NCI-H1048 (cell line): ENCODE measurements around the gene WRNIP1.
"Not testable (repeated sequence)": the region's sequence is repeated elsewhere in the genome, so short reads cannot be mapped to it uniquely, and the experiment has no call there.

Experiments used
- DNase-seq: peaks from one replicate; lab custom pipeline; 2025; lab: John Stamatoyannopoulos, UW

WRNIP1 gene

DNA sequence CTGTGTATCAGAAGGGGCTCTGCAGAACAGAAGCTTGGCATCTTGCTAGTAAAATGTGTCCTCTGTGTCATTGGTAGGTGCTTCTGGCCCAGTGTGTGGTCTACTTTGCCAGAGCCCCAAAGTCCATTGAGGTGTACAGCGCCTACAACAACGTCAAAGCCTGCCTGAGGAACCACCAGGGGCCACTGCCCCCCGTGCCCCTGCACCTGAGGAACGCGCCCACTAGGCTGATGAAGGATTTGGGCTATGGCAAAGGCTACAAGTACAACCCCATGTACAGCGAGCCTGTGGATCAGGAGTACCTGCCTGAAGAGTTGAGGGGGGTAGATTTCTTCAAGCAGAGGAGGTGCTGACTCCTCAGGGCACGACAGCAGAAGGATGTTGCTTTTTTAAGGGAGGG lies 19.7 kb downstream of the WRNIP1 start:
- no peak for DNase-seq

DNA sequence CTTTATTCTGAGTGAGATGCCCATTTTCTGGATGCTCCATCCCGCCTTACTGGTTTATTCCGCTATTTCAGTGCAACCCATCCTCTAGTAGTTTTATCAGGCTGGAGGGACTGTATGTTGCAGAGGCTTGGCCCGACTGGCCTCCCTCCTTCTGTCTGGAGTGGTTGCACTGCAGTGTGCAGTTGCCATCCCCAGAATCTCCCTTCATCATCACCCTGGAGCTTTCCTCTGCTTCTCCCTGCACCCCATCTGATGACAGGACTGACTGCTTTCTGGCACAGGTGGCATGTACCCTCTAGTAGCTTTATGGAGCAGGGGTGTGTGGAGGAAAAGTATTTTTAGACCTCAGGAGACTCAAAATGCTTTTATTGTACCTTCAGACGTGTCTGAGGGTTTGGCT lies 21.1 kb downstream of the WRNIP1 start:
- no peak for DNase-seq

DNA sequence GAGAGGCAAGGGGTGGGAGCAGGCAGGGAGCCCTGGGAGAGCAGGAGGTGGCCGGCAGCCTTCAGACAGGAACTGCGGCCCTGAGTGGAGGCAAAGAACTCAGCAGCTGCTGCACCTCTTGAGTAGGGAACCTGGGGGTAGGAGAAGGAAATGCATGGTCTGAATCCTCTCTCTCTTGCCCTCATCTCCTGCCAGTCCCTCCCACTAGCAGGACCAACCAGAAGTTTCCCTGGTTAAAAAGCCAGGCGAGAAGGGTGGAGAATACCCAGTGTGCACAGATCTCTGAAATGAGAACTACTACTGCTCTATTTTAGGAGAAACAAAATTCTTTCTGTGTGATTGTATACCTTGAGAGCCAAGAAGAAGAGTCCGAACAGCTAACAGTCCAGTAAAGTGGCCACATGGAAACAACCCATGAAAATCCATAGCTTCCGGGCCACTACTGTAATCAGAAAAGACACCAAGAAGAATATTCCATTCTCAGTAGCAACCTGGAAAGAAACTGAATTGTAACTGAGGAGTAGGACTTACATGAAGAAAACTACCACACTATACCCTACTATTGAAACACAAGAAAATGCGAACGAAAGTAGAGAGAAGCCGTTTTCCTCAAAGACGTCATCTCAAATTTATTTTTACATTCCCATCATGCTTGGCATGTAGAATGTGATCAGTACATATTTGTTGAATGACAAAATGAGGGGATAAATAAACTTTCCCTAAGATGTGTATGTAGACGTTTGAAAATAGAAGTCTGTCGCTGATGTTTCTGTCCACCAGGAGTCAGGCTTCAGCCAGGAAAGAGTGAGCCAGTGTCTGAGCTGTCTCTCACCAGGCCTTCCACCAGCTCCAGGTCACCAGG lies 25.6 kb downstream of the WRNIP1 start:
- DNase-seq, result no peak

DNA sequence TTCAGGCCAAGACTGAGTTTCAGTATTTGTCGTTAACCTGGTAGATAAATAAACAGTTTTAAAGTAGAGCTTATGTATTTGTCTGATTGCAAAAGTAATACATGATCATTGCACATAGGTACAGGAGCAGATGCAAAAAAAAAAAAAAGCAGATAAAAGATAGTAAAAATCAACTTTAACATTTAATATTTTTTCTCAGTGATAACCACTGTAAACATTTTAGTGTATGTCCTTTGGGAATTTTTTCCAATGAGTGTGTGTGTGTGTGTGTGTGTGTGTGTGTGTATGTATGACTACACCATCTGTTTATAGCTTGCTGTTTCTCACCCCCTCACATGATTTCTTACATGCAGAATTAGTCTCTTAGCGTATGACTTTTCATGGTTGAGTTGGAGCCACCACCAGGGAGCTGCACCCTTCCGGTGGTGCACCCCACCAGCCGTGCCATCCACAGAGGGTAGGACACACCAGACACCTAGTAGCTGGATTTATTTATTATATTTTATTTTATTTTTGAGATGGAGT lies 26.3 kb downstream of the WRNIP1 start:
- DNase-seq, result no peak

DNA sequence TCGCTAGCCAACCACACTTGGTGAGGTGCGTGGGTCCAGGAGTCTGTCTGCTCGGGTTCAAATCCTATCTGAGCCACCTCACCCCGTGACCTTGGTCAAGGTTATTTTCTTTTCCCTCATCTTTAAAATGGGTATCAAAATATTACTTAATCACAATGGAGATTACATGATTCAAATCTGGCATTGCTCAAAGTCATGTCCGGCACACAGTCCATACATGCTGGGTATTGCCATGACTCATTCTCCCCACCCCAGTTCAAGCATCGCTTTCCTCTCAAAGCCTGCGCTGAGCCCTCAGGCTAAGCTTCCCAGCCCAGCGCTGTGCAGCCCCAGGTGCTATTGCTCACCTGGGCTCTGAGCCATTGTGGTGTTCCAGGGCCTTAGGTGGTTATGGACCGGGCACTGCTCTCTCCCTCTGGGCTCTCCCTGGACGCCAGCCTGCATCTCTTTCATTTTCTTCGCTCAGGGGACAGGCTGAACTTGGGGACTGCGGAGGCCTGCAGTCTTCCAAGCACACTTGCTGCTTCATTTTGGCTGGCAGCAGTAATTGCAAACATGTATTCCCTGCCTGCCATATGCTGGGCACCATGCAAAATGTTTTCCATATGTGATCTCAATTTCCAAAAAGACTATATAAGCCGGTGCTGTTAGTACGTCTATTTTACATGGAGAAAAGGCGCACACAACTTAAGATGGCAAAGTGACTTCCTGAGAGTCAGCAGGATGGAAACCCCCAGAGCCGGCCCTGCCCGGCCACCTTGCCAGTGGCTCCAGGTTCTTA lies 27.3 kb downstream of the WRNIP1 start:
- DNase-seq, result no peak

DNA sequence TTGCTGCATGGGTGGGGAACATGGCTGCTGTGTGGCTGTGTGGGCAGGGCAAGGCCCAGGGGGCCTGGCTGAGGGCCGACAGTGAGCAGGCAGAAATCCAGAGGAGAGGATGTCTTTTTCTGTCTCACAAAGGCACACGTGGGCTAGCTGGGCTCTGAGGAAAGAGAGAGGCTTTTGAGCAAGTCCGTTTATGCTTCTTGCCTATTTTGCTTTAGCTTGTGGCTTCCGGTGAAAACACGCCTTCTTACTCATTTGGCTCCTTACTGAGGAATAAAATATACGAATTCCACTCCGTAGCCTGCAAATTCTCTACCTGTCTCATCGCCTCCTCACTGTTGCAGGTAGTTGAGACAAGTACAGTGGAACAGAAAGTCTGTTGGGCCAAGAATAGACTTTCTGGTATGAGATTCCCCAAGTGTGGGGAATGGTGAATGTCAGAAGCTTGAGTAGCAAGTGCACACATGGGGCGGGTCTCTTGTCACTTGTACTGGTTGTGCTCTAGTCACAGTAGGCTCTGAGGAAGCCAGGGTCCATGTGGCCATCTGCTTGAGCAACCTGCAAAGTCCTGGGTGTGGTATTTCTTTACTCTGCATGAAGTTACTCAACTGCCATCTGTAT lies 28.4 kb downstream of the WRNIP1 start:
- no peak for DNase-seq

DNA sequence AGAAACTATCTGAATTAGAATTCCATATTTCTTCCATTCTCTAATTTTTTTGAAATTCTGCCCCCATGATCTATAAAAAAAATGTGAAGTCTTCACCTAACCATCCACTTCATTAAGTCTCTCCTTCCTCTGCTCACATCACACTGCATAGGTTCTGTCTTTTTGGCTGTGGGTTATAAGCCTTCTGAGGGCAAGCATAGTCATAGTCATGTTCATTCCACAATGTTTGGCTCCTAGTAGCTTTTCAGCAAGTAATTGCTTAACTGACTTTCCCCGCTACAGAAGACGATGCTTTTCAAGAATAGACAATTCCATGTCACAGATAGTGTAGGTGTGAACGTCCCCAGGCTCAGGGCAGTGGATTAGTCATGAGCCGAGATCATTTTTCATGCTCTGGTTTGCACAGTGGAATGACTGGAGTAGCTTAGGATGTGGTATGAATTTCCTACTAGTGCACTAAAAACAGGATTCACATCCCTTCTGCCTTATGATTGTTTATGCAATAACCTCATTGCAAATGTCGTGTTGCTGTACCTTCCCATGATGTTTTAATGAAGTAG lies 29.1 kb downstream of the WRNIP1 start:
- DNase-seq, result no peak

DNA sequence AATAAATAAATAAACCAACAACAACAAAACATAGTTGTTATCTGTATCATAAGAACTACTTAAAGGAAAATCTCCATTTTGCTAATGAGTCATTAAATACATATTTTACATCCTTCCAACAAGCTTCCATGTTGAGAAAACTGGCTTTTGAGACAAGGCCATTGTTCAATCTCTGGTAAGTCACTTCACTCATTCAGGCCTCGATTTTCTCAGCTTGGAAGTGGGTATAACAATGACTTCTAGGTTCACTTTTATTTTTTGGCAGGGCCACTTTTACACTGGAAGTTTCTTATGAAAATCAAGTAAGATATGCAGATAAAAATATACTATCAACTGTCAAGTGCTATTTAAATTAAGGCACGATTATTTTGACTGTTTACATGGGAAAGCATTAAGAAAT lies 30.0 kb downstream of the WRNIP1 start:
- DNase-seq, result no peak

DNA sequence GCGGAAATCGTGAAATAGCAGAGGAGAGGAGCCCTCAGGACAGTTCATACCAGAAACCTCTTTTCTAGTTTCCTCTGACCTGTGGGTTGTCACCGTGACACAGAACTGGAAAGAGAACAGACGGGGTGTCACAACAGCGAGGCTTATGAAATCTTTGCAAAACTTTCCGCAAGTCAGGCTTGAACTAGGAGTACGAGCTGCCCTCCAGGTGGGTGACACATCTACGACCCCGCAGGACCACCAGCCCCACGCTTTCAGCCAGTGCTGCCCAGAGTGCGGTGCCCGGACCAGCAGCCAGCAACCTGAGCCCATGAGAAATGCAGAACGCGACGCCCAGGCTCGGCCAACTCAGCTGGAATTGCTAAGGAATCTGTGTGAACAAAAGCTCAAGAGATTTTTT lies 30.8 kb downstream of the WRNIP1 start:
- no peak for DNase-seq

DNA sequence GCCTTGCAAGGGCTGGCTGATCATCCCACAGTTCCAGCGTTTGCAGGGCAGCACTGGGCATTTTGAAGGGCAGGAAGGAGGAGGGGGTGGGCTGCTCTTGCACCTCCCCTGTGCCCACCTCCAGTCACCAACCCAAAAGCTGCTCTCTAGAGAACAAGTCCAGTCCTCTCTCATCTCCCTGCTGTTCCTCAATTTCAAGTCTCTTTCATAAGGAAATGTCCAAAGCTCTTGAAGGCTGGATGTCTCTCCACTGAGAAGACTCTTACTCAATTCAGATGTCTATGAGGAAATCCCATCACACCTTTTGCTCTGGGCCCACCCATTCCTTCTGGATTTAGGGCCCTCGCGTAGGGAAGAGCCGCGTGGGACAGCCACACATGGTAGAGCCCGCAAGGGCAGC lies 31.7 kb downstream of the WRNIP1 start:
- DNase-seq, result no peak

DNA sequence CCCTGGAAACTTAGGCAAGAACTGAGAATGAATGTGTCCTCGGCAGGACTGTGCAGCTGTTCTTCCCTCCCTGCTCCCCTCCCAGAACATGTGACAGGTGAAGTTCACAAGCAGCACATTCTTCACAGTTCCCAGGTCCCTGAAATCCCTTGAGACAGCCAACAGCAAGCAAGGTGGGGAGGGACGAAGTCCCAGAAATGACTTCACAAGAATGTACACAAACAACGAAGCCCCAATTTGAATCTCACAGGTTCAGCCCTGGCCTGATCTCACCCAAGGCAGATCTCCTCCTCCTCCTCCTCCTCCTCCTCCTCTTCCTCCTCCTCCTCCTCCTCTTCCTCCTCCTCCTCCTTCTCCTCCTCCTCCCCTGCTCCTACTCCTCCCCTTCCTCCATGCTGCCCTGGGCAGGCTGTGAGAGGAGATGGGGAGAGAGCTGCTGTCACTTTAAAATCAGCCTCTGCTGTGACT lies 32.4 kb downstream of the WRNIP1 start:
- DNase-seq, result no peak

DNA sequence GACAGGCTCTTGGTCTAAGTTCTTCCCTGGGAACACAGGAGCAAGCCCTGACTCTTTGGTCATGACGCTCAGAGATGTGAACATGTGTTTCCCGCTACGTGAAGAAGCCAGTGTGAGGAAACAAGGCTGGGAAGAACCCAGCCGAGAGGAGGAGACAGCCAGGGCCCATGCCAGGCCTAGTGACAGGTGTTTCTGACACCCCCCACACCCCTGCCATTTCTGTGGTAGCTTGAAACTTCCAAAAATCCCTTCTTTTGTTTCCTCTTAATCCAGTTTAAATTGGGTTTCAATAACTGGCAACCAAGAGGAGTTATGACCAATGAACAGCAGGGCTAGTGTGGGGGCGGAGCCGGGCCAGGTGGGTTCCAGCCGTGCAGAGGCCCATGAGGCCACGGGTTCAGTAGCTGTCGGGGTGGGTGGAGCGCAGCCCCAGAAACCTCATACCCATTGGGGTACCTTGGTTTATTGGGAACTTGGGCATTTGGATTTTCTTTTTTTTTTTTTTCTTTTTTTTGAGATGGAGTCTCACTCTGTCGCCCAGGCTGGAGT lies 33.5 kb downstream of the WRNIP1 start:
- no peak for DNase-seq

DNA sequence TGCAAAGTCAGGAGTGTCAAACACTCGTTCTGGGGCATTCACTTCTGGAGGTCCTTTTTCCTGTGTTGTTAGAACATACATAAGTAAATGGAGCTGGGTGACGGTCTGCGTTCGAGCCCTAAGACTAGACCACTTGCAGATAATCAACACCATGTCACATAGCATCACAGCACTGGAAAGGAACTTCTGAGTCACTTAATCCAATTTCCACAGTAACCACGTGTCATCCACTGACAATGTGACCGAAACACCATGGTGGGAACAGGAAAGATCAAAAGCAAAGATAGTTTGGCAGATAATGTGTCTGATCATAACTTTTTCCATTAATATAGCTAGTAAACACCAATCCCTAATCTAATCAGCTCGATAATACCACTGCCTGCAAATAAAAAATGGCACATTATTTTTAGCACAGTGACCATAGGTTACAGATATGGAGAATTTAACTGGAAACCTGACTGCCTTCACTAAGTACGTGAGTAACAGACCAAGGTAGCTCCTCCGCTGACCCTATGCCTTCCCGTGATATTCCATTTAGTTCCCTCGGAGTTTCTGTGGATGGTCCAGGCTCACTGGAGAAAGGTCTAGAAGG lies 34.8 kb downstream of the WRNIP1 start:
- DNase-seq, result no peak

DNA sequence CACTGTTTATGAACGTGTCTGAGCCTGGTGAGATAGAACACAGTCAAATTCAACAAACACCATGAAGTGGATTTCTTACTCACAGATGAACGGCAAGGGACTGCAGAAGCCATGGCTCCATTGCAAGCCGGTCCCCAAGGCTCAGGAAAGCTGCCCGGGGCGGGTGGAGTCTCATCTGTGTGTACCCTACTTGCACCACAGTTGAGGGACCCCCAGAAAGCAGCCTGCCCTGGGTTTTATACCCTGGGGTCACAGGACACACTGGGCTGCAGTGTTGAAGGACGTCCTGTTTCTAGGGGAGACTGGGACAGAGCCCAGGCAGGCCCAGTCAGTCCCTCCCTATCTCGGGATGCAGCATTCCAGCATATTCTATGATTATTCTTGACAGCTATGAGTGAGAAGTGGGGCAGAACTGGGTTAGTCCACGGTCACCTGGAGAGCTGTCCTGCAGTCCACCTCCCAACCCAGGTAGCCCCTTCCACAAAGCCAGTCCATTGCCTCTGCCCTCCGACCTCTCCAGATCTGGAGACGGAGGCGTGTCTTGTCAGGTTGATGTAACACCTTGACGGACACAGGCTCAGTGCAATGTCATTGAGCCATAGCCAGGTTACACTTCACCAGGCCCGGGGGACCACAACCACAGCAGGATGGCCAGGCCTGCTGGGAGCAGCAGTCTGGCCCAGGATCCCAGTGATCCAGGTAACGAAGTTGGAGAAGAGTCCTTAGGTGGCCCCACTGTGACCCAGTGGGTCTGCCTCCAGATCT lies 35.5 kb downstream of the WRNIP1 start:
- DNase-seq, result no peak

DNA sequence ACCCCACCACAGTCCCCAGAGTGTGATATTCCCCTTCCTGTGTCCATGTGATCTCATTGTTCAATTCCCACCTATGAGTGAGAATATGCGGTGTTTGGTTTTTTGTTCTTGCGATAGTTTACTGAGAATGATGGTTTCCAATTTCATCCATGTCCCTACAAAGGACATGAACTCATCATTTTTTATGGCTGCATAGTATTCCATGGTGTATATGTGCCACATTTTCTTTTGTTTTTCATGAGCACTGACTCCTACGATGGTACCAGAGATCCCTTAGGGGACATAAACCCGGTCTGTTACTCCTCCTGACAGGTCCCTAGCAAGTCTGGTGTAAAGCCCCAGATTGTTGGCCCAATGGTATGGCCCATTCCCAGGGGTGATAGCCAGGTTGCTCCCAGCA lies 36.5 kb downstream of the WRNIP1 start:
- not testable (repeated sequence) for DNase-seq

DNA sequence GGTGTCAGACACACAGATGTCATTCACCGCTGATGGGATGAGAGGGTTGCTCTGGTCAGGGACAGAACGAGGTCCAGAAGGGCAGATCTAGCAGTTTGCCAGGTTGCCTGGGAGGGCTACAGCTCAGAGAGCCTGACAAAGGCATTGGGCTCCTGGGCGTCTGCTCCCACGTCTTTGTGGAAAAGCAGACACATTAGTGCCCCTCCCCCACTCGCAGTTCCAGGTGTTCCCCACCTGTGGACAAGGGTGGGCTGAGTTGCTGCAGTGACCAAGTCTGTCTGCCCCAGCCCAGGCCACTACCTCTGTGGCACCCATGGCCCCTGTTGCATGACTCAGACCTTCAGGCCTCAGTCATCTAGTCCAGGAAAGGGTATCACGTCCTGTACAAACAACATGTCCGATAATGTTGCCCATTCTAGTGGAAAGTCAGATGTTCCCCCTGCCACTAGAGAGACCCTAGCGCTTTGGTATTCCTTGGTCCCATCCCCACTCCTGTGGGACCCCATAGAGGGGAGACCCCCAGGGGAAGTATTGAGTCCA lies 37.4 kb downstream of the WRNIP1 start:
- DNase-seq, result no peak

DNA sequence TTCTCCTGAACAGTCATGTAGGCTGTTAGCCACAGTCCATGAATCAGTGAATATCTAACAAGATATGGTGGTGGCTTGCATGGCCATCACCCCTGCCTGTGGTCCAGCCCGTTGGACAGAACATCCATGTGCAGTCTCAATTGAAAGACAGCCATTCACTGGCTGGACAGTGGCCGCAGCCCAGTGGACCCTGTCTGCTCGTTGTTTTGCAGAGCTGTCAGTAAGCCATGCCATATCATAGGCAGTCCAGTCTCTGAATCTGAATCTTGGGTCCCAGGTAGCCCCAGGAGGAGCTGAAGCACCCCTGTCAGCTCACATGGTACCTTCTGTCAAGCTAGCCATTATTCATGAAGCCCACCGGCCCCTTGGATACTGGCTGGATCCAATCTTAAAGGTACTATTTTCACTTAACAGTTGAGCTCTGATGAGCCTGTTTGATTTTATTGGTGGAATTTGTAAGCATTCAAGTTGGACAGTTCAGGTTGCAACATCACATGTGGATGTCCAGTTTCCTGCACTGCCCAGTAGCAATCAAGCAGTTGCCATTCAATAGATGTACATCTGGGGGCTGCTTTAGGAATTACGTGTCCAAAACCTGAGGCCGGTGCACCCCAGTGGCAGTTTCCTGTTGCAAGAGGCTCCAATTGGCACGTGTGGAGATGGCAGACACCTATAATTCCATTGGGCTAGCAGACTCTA lies 38.7 kb downstream of the WRNIP1 start:
- no peak for DNase-seq

DNA sequence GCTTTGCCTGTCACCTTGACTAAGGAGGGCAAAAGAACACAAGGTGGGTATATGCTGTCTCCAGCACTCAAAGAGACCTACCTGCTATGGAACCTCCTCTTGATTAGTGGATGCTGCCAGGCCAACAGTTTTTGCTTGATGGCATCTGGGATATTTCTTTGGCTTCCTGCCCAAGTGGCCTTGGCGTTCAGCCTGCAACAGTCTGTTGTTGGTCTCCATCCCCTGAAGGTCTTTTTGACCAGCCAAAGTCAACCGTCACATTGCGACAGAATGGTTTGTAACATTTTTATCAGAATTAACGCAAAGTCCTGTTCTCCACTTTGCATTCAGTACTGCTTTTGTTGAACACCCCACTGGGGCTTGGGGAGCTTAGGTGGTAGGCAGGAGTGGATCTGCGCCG lies 39.3 kb downstream of the WRNIP1 start:
- DNase-seq, result no peak

DNA sequence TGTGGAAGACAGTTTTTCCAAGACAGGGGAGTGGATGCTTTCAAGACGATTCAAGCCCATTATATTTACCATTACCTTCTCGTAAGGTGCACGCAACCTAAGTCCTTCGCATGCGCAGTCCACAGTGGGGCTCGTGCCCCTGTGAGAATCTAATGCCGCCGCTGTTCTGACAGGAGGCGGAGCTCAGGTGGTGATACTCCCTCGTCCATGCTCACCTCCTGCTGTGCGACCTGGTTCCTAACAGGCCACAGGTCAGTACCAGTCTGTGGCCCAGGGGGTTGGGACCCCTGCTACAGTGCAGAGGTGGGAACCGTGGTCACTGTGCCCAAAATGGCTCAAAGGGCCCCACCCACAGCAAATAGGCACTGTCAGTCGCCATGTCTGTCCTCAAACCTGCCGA lies 39.8 kb downstream of the WRNIP1 start:
- DNase-seq, result no peak

DNA sequence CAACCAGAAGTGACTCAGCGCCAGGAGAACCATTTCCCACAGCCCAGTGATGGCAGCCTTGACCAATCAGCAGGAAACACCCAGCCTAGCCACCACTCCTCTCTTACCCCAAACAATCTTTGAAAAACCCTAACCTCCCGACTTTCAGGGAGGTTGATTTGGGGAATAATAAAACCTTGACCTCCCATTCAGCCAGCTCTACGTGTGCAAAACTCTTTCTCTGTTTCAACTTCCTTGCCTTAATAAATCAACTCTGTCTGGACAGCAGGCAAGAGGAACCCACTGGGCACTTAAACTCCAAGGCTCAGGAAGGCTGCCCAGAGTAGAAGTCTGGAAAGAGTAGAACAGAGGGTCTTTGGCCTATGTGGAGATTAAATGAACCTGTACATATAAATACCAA lies 41.5 kb downstream of the WRNIP1 start:
- no peak for DNase-seq
